ENCODE measurements around the gene OSCP1. TPM values are rescaled to one million over a fixed set of nuclear protein-coding genes. Genes with fewer than 3 reads are reported as not detected.

OSCP1 gene
- total RNA-seq, 1 donor from 2014 or later: 6.3 TPM

- Mint-ChIP-seq H3K36me3 (ENCODE audit: unreplicated experiment) (peaks cover 4% of the 10 kb centered on the region), H3K27me3 (ENCODE audit: unreplicated experiment) (peaks cover 5% of the 10 kb centered on the region), H3K4me3 (ENCODE audit: unreplicated experiment) (no peak within 1 kb of the TSS), H3K27ac (ENCODE audit: unreplicated experiment) (peak within 1 kb of the TSS; percentile 15), H3K9me3 (ENCODE audit: unreplicated experiment) (peaks cover 2% of the 10 kb centered on the region), H3K4me1 (ENCODE audit: low read depth, unreplicated experiment) (peaks cover 6% of the 10 kb centered on the region)
- no peak for TF ChIP-seq CTCF (IDR thresholded peaks at IDR 0.05; ENCODE audit: partially characterized antibody, unreplicated experiment)
- DNase-seq: no peak
Observed at GRCh38 chr1:36482724-36483388, 32.6 kb upstream of the OSCP1 start, which contains the start of gene CSF3R. TSS of gene CSF3R (minus strand) at chr1:36482913. CDS start at chr1:36479496, 3,417 bp downstream.

- Mint-ChIP-seq H3K27me3 (ENCODE audit: unreplicated experiment) (peaks cover 5% of the 10 kb centered on the region), H3K4me1 (ENCODE audit: low read depth, unreplicated experiment) (peaks cover 6% of the 10 kb centered on the region), H3K36me3 (ENCODE audit: unreplicated experiment) (peaks cover 4% of the 10 kb centered on the region), H3K9me3 (ENCODE audit: unreplicated experiment) (peaks cover 2% of the 10 kb centered on the region), H3K4me3 (ENCODE audit: unreplicated experiment) (no peak overlapping the region), H3K27ac (ENCODE audit: unreplicated experiment) (peak overlapping the region; percentile 15)
- no peak for TF ChIP-seq CTCF (IDR thresholded peaks at IDR 0.05; ENCODE audit: partially characterized antibody, unreplicated experiment)
- DNase-seq: no peak
Observed at GRCh38 chr1:36481771-36482723, 31.8 kb upstream of the OSCP1 start.

GRCh38 chr1:36481091-36481490 lies 30.8 kb upstream of the OSCP1 start:
- peaks cover 4% of the 10 kb centered on the region for H3K27me3 Mint-ChIP-seq (ENCODE audit: unreplicated experiment)
- peaks cover 9% of the 10 kb centered on the region for H3K9me3 Mint-ChIP-seq (ENCODE audit: unreplicated experiment)
- H3K4me1 Mint-ChIP-seq (ENCODE audit: low read depth, unreplicated experiment): peaks cover 11% of the 10 kb centered on the region
- TF ChIP-seq CTCF (IDR thresholded peaks at IDR 0.05; ENCODE audit: partially characterized antibody, unreplicated experiment): no peak
- peaks cover 4% of the 10 kb centered on the region for H3K36me3 Mint-ChIP-seq (ENCODE audit: unreplicated experiment)
- DNase-seq: no peak
- H3K27ac Mint-ChIP-seq (ENCODE audit: unreplicated experiment): no peak overlapping the region
- no peak overlapping the region for H3K4me3 Mint-ChIP-seq (ENCODE audit: unreplicated experiment)

GRCh38 chr1:36480161-36480560 lies 29.9 kb upstream of the OSCP1 start:
- no peak for TF ChIP-seq CTCF (IDR thresholded peaks at IDR 0.05; ENCODE audit: partially characterized antibody, unreplicated experiment)
- Mint-ChIP-seq H3K4me1 (ENCODE audit: low read depth, unreplicated experiment) (peaks cover 20% of the 10 kb centered on the region), H3K27ac (ENCODE audit: unreplicated experiment) (no peak overlapping the region), H3K27me3 (ENCODE audit: unreplicated experiment) (peaks cover 5% of the 10 kb centered on the region), H3K4me3 (ENCODE audit: unreplicated experiment) (no peak overlapping the region), H3K36me3 (ENCODE audit: unreplicated experiment) (peaks cover 4% of the 10 kb centered on the region), H3K9me3 (ENCODE audit: unreplicated experiment) (peaks cover 11% of the 10 kb centered on the region)
- no peak for DNase-seq
